Astrocyte (in vitro differentiated cells and primary cell): ENCODE data around the gene IFT20. TPM values are rescaled to one million over a fixed set of nuclear protein-coding genes. Genes with fewer than 3 reads are reported as not detected.
A peak's percentile ranks its signal among the peaks of the same experiment; 100 is the strongest.

Experiments used
- DNase-seq: peaks from one replicate; pipeline ENCODE4 v3.0.0-alpha.2; 2010; ENCODE audit warnings: low read depth
- FAIRE-seq: peaks from 2 replicates; lab custom pipeline; 2011; peaks lifted over from hg19 to GRCh38; lab: Jason Lieb, UNC
- H2AFZ ChIP-seq: 2 replicates; pipeline ENCODE4 v1.6.0; 2012; ENCODE audit warnings: low read depth, low read length, inconsistent platforms
- H3K27ac ChIP-seq: 2 replicates; pipeline ENCODE4 v1.5.1; 2011; ENCODE audit warnings: low read depth, low read length, inconsistent platforms
- H3K27me3 ChIP-seq: 2 replicates; pipeline ENCODE4 v1.6.0; 2011; ENCODE audit warnings: low read length, inconsistent platforms; ENCODE audit not compliant: insufficient read depth
- H3K36me3 ChIP-seq: 2 replicates; pipeline ENCODE4 v1.5.1; 2011; ENCODE audit warnings: low read length, inconsistent platforms; ENCODE audit not compliant: insufficient read depth
- H3K4me1 ChIP-seq: 2 replicates; pipeline ENCODE4 v1.5.1; 2011; ENCODE audit warnings: low read length, inconsistent platforms; ENCODE audit not compliant: insufficient read depth
- H3K4me2 ChIP-seq: 2 replicates; pipeline ENCODE4 v1.6.0; 2012; ENCODE audit warnings: low read length, inconsistent platforms
- H3K4me3 ChIP-seq: 2 replicates; pipeline ENCODE4 v1.5.1; 2011; ENCODE audit warnings: low read depth, mild to moderate bottlenecking, low read length, inconsistent platforms; ENCODE audit not compliant: insufficient read depth
- H3K79me2 ChIP-seq: 2 replicates; pipeline ENCODE4 v1.6.0; 2012; ENCODE audit warnings: mild to moderate bottlenecking, low read length, inconsistent platforms; ENCODE audit not compliant: insufficient read depth
- H3K9ac ChIP-seq: 2 replicates; pipeline ENCODE4 v1.6.0; 2012; ENCODE audit warnings: mild to moderate bottlenecking, low read length, inconsistent platforms
- H3K9me3 ChIP-seq: 2 replicates; pipeline ENCODE4 v1.5.1; 2012; ENCODE audit warnings: low read depth, mild to moderate bottlenecking, low read length, inconsistent platforms; ENCODE audit not compliant: insufficient read depth
- H4K20me1 ChIP-seq: 2 replicates; pipeline ENCODE4 v1.6.0; 2012; ENCODE audit warnings: low read length, inconsistent platforms; ENCODE audit not compliant: insufficient read depth
- H3K27ac Mint-ChIP-seq: one replicate; pipeline ENCODE4 v1.8.0; 2021; ENCODE audit warnings: mild to moderate bottlenecking, mixed read lengths; ENCODE audit not compliant: unreplicated experiment
- H3K27me3 Mint-ChIP-seq: one replicate; pipeline ENCODE4 v1.8.0; 2021; ENCODE audit warnings: low read depth, mixed read lengths; ENCODE audit not compliant: unreplicated experiment
- H3K36me3 Mint-ChIP-seq: one replicate; pipeline ENCODE4 v1.8.0; 2021; ENCODE audit warnings: low read depth, mixed read lengths; ENCODE audit not compliant: unreplicated experiment
- H3K4me1 Mint-ChIP-seq: one replicate; pipeline ENCODE4 v1.8.0; 2021; ENCODE audit warnings: low read depth, mixed read lengths; ENCODE audit not compliant: unreplicated experiment
- H3K4me3 Mint-ChIP-seq: one replicate; pipeline ENCODE4 v1.8.0; 2021; ENCODE audit warnings: mild to moderate bottlenecking, moderate library complexity, mixed read lengths; ENCODE audit not compliant: unreplicated experiment
- H3K9me3 Mint-ChIP-seq: one replicate; pipeline ENCODE4 v1.8.0; 2021; ENCODE audit warnings: mild to moderate bottlenecking, mixed read lengths; ENCODE audit not compliant: unreplicated experiment
- CTCF ChIP-seq: IDR thresholded peaks from 2 replicates; pipeline ENCODE4 v1.5.1; 2011; ENCODE audit warnings: low read depth, mild to moderate bottlenecking, inconsistent platforms, low read length, moderate library complexity; ENCODE audit not compliant: insufficient read depth
- EZH2 ChIP-seq: IDR thresholded peaks from 2 replicates; pipeline ENCODE4 v1.6.1; 2012; ENCODE audit warnings: mild to moderate bottlenecking, low read length, inconsistent platforms; ENCODE audit not compliant: insufficient read depth
- total RNA-seq: library from RNA; stranded (reverse); gene quantifications from 2 replicates; pipeline ENCODE4 v1.2.1, GENCODE V29; 2021

The IFT20 gene
- total RNA-seq, 1 donor from 2014 or later, result 70.4 TPM

GRCh38 chr17:28379814-28380801, 44.8 kb upstream of the IFT20 start:
- Histone ChIP-seq H3K27me3 (no peaks in the 10 kb centered on the region), H3K9ac (no peak overlapping the region), H3K4me2 (no peak overlapping the region), H3K4me1 (peaks cover 6% of the 10 kb centered on the region), H4K20me1 (peaks cover 48% of the 10 kb centered on the region), H3K27ac (no peak overlapping the region), H3K36me3 (no peaks in the 10 kb centered on the region), H3K4me3 (no peak overlapping the region), H3K79me2 (no peaks in the 10 kb centered on the region), H2AFZ (no peak overlapping the region), H3K9me3 (no peaks in the 10 kb centered on the region)
- Mint-ChIP-seq H3K27me3 (peaks cover 55% of the 10 kb centered on the region), H3K27ac (no peak overlapping the region), H3K4me1 (no peaks in the 10 kb centered on the region), H3K4me3 (no peak overlapping the region), H3K9me3 (peaks cover 13% of the 10 kb centered on the region), H3K36me3 (peaks cover 29% of the 10 kb centered on the region)
- TF ChIP-seq EZH2, result no peak
- no peak for TF ChIP-seq CTCF
- DNase-seq (peak; percentile 48), FAIRE-seq (no peak)

- TF ChIP-seq EZH2 (no peak), CTCF (no peak)
- DNase-seq, result no peak
- Histone ChIP-seq H3K9ac (peak overlapping the region; percentile 77), H3K4me1 (peaks cover 21% of the 10 kb centered on the region), H3K9me3 (no peaks in the 10 kb centered on the region), H3K27me3 (no peaks in the 10 kb centered on the region), H3K36me3 (no peaks in the 10 kb centered on the region), H3K79me2 (peaks cover 12% of the 10 kb centered on the region), H3K4me2 (peak overlapping the region; percentile 100), H4K20me1 (peaks cover 38% of the 10 kb centered on the region), H3K27ac (no peak overlapping the region), H3K4me3 (peak overlapping the region; percentile 73), H2AFZ (no peak overlapping the region)
- H3K4me3 Mint-ChIP-seq, result peak overlapping the region; percentile 81
- peaks cover 7% of the 10 kb centered on the region for H3K36me3 Mint-ChIP-seq
- FAIRE-seq, result no peak
- H3K9me3 Mint-ChIP-seq, result no peaks in the 10 kb centered on the region
- no peak overlapping the region for H3K27ac Mint-ChIP-seq
- peaks cover 16% of the 10 kb centered on the region for H3K27me3 Mint-ChIP-seq
- peaks cover 15% of the 10 kb centered on the region for H3K4me1 Mint-ChIP-seq
Measured at GRCh38 chr17:28372945-28373274, 37.6 kb upstream of the IFT20 start.
